Rectal smooth muscle tissue (tissue), 1 donor: ENCODE measurements around the gene SF1.

Source experiments
- H3K27ac ChIP-seq: one replicate; pipeline ENCODE4 v1.7.0; 2013; ENCODE audit warnings: low read depth, low read length, inconsistent platforms
- H3K27me3 ChIP-seq: one replicate; pipeline ENCODE4 v1.7.0; 2013; ENCODE audit warnings: low read length; ENCODE audit not compliant: control insufficient read depth, insufficient read depth
- H3K36me3 ChIP-seq: one replicate; pipeline ENCODE4 v1.7.0; 2013; ENCODE audit warnings: low read length; ENCODE audit not compliant: control insufficient read depth, insufficient read depth
- H3K4me1 ChIP-seq: one replicate; pipeline ENCODE4 v1.7.0; 2013; ENCODE audit warnings: low read length; ENCODE audit not compliant: control insufficient read depth, insufficient read depth
- H3K4me3 ChIP-seq: one replicate; pipeline ENCODE4 v1.7.0; 2013; ENCODE audit warnings: low read length
- H3K9ac ChIP-seq: one replicate; pipeline ENCODE4 v1.7.0; 2013; ENCODE audit warnings: low read length

SF1 gene

GRCh38 chr11:64786308-64786707, 8.0 kb upstream of the SF1 start:
- Histone ChIP-seq H3K4me1 (no peaks in the 10 kb centered on the region), H3K27ac (no peak overlapping the region), H3K27me3 (no peaks in the 10 kb centered on the region), H3K4me3 (no peak overlapping the region), H3K36me3 (peaks cover 3% of the 10 kb centered on the region), H3K9ac (no peak overlapping the region)

GRCh38 chr11:64784813-64785581, 6.7 kb upstream of the SF1 start:
- Histone ChIP-seq H3K4me1 (no peaks in the 10 kb centered on the region), H3K27me3 (no peaks in the 10 kb centered on the region), H3K27ac (no peak overlapping the region), H3K36me3 (no peaks in the 10 kb centered on the region), H3K4me3 (no peak overlapping the region), H3K9ac (no peak overlapping the region)

- peak overlapping the region; percentile 91 for H3K9ac ChIP-seq
- peaks cover 10% of the 10 kb centered on the region for H3K4me1 ChIP-seq
- no peaks in the 10 kb centered on the region for H3K27me3 ChIP-seq
- peak overlapping the region; percentile 76 for H3K4me3 ChIP-seq
- H3K36me3 ChIP-seq: peaks cover 27% of the 10 kb centered on the region
- H3K27ac ChIP-seq: peak overlapping the region; percentile 98
Observed at GRCh38 chr11:64778223-64778472, 194 bp downstream of the SF1 start.

GRCh38 chr11:64777449-64778222, 706 bp downstream of the SF1 start:
- H3K4me1 ChIP-seq: peaks cover 10% of the 10 kb centered on the region
- peaks cover 32% of the 10 kb centered on the region for H3K36me3 ChIP-seq
- H3K9ac ChIP-seq: peak overlapping the region; percentile 91
- H3K27ac ChIP-seq: peak overlapping the region; percentile 98
- H3K27me3 ChIP-seq: no peaks in the 10 kb centered on the region
- H3K4me3 ChIP-seq: peak overlapping the region; percentile 95

- Histone ChIP-seq H3K36me3 (peaks cover 39% of the 10 kb centered on the region), H3K27ac (peak overlapping the region; percentile 71), H3K9ac (peak overlapping the region; percentile 62), H3K4me1 (peaks cover 10% of the 10 kb centered on the region), H3K4me3 (peak overlapping the region; percentile 95), H3K27me3 (no peaks in the 10 kb centered on the region)
Observed at GRCh38 chr11:64776875-64777274, 1.5 kb downstream of the SF1 start.

- H3K27me3 ChIP-seq: no peaks in the 10 kb centered on the region
- H3K4me1 ChIP-seq: peaks cover 10% of the 10 kb centered on the region
- peak overlapping the region; percentile 95 for H3K4me3 ChIP-seq
- H3K27ac ChIP-seq: no peak overlapping the region
- H3K9ac ChIP-seq: no peak overlapping the region
- peaks cover 43% of the 10 kb centered on the region for H3K36me3 ChIP-seq
Observed at GRCh38 chr11:64776425-64776824, 1.9 kb downstream of the SF1 start.

- Histone ChIP-seq H3K27me3 (no peaks in the 10 kb centered on the region), H3K36me3 (peaks cover 62% of the 10 kb centered on the region), H3K4me3 (no peak overlapping the region), H3K4me1 (peaks cover 10% of the 10 kb centered on the region), H3K9ac (no peak overlapping the region), H3K27ac (no peak overlapping the region)
Observed at GRCh38 chr11:64774144-64774543, 4.2 kb downstream of the SF1 start.

GRCh38 chr11:64772303-64773018, 5.9 kb downstream of the SF1 start:
- H3K27me3 ChIP-seq: no peaks in the 10 kb centered on the region
- no peak overlapping the region for H3K9ac ChIP-seq
- no peak overlapping the region for H3K27ac ChIP-seq
- no peak overlapping the region for H3K4me3 ChIP-seq
- peaks cover 79% of the 10 kb centered on the region for H3K36me3 ChIP-seq
- H3K4me1 ChIP-seq: peaks cover 10% of the 10 kb centered on the region

GRCh38 chr11:64771861-64772260, 6.5 kb downstream of the SF1 start:
- Histone ChIP-seq H3K9ac (no peak overlapping the region), H3K27ac (no peak overlapping the region), H3K4me3 (no peak overlapping the region), H3K4me1 (peaks cover 8% of the 10 kb centered on the region), H3K36me3 (peaks cover 85% of the 10 kb centered on the region), H3K27me3 (no peaks in the 10 kb centered on the region)

GRCh38 chr11:64770120-64770519, 8.2 kb downstream of the SF1 start:
- H3K4me3 ChIP-seq: no peak overlapping the region

GRCh38 chr11:64769283-64769682, 9.1 kb downstream of the SF1 start:
- Histone ChIP-seq H3K4me1 (peaks cover 6% of the 10 kb centered on the region), H3K9ac (no peak overlapping the region), H3K27ac (no peak overlapping the region), H3K36me3 (peaks cover 86% of the 10 kb centered on the region), H3K4me3 (no peak overlapping the region), H3K27me3 (no peaks in the 10 kb centered on the region)

More at GRCh38 chr11:64770120-64770519, 8.2 kb downstream of the SF1 start:
- no peak overlapping the region for H3K9ac ChIP-seq
- H3K4me1 ChIP-seq: no peaks in the 10 kb centered on the region
- no peaks in the 10 kb centered on the region for H3K27me3 ChIP-seq
- H3K27ac ChIP-seq: no peak overlapping the region
- peaks cover 81% of the 10 kb centered on the region for H3K36me3 ChIP-seq

- Histone ChIP-seq H3K27me3 (no peaks in the 10 kb centered on the region), H3K27ac (peak overlapping the region; percentile 58), H3K9ac (no peak overlapping the region), H3K4me3 (no peak overlapping the region), H3K36me3 (peaks cover 76% of the 10 kb centered on the region), H3K4me1 (peaks cover 15% of the 10 kb centered on the region)
Observed at GRCh38 chr11:64768300-64768694, 10.0 kb downstream of the SF1 start.
